Endothelial cell of umbilical vein (primary cell): ENCODE results near the gene LPIN1. TPM values are rescaled to one million over a fixed set of nuclear protein-coding genes. Genes with fewer than 3 reads are reported as not detected.

Experiments used
- BruUV-seq: library from RNA; stranded (reverse); fragments of 400-500 nt; replicated peaks from 2 replicates; lab custom pipeline; 2021; lab: Mats Ljungman, UMichigan
- CTCF ChIA-PET: fragments of 300-600, 350-600 bp; sonication (Branson Sonifier 250); formaldehyde crosslinking; loops from one replicate; lab custom pipeline; 2021; ENCODE audit warnings: antibody characterized with exemption, inconsistent platforms; lab: Charles Lee
- POLR2A ChIA-PET: fragments of 300-600, 350-600 bp; sonication (Branson Sonifier 250); formaldehyde crosslinking; loops from one replicate; lab custom pipeline; 2021; ENCODE audit warnings: antibody characterized with exemption, inconsistent platforms; lab: Charles Lee
- DNase-seq: peaks from one replicate; pipeline ENCODE4 v3.0.0-alpha.2; 2011; ENCODE audit warnings: low read depth, low spot score
- FAIRE-seq: peaks from 2 replicates; lab custom pipeline; 2011; peaks lifted over from hg19 to GRCh38; lab: Jason Lieb, UNC
- H2AFZ ChIP-seq: 2 replicates; pipeline ENCODE4 v1.6.0; 2012; ENCODE audit warnings: low read depth, low read length, control low read depth, inconsistent platforms
- H3K27ac ChIP-seq: 2 replicates; pipeline ENCODE4 v1.5.1; 2011; ENCODE audit warnings: low read depth, mild to moderate bottlenecking, control low read depth, low read length, moderate library complexity; ENCODE audit not compliant: insufficient read depth
- H3K27me3 ChIP-seq, 2 experiments: 2 replicates each; pipeline versions ENCODE4 v1.6.0 to v1.6.1; 2011; ENCODE audit warnings: low read length in 2 of 2, mixed read lengths in 1 of 2; ENCODE audit not compliant: control insufficient read depth in 2 of 2, insufficient read depth in 2 of 2
- H3K36me3 ChIP-seq, 2 experiments: 2 replicates in 1 of 2; 3 replicates in 1 of 2; pipeline ENCODE4 v1.5.1; 2011; ENCODE audit warnings: low read length in 2 of 2, mild to moderate bottlenecking in 1 of 2, moderate library complexity in 1 of 2; ENCODE audit not compliant: control insufficient read depth in 2 of 2, insufficient read depth in 2 of 2; ENCODE audit errors: extremely low read depth in 1 of 2
- H3K4me1 ChIP-seq: 3 replicates; pipeline ENCODE4 v1.5.1; 2011; ENCODE audit warnings: mild to moderate bottlenecking, low read length; ENCODE audit not compliant: control insufficient read depth, insufficient read depth; ENCODE audit errors: extremely low read depth
- H3K4me2 ChIP-seq: 2 replicates; pipeline ENCODE4 v1.6.1; 2011; ENCODE audit warnings: low read length, control low read depth, mixed read lengths; ENCODE audit not compliant: insufficient read depth
- H3K4me3 ChIP-seq, 3 experiments: fragments of 200-600 bp in 1 of 3; sonication (generic), shearing (Covaris generic) in 1 of 3; replicated peaks in 1 of 3; 2 replicates each; pipeline ENCODE4 v1.5.1; 2011 to 2016; ENCODE audit warnings: control low read depth in 3 of 3, low read length in 3 of 3, mild to moderate bottlenecking in 2 of 3, inconsistent platforms in 1 of 3, low read depth in 1 of 3, moderate library complexity in 1 of 3; ENCODE audit not compliant: insufficient read depth in 1 of 3
- H3K79me2 ChIP-seq: 2 replicates; pipeline ENCODE4 v1.6.0; 2012; ENCODE audit warnings: low read length, inconsistent platforms; ENCODE audit not compliant: control insufficient read depth, insufficient read depth
- H3K9ac ChIP-seq: replicated peaks from 2 replicates; pipeline ENCODE3; 2011; ENCODE audit warnings: low read length, control low read depth; ENCODE audit not compliant: insufficient read depth; ENCODE audit errors: extremely low read depth
- H3K9me1 ChIP-seq: replicated peaks from 3 replicates; pipeline ENCODE4 v1.6.0; 2011; ENCODE audit warnings: mild to moderate bottlenecking, low read length; ENCODE audit not compliant: control insufficient read depth, insufficient read depth; ENCODE audit errors: extremely low read depth
- H3K9me3 ChIP-seq: replicated peaks from 2 replicates; pipeline ENCODE4 v1.5.1; 2012; ENCODE audit warnings: low read length, inconsistent platforms; ENCODE audit not compliant: control insufficient read depth, insufficient read depth
- H4K20me1 ChIP-seq: replicated peaks from 2 replicates; pipeline ENCODE3; 2011; ENCODE audit warnings: mild to moderate bottlenecking, low read length; ENCODE audit not compliant: control insufficient read depth, insufficient read depth; ENCODE audit errors: extremely low read depth
- EZH2 ChIP-seq: IDR thresholded peaks from 2 replicates; pipeline ENCODE4 v1.6.1; 2012; ENCODE audit warnings: borderline replicate concordance, low read depth, mild to moderate bottlenecking, moderate library complexity, low read length, inconsistent platforms; ENCODE audit not compliant: severe bottlenecking
- FOS ChIP-seq: IDR thresholded peaks from 2 replicates; pipeline ENCODE4 v1.6.1; 2011; ENCODE audit warnings: mild to moderate bottlenecking, low read length, moderate library complexity, borderline replicate concordance; ENCODE audit not compliant: insufficient read depth
- GATA2 ChIP-seq: IDR thresholded peaks from 2 replicates; pipeline ENCODE4 v1.7.0; 2011; ENCODE audit warnings: low read depth, mild to moderate bottlenecking, moderate library complexity, mixed read lengths, low read length; ENCODE audit not compliant: insufficient read length, insufficient read depth
- JUN ChIP-seq: IDR thresholded peaks from 2 replicates; pipeline ENCODE4 v1.6.1; 2011; ENCODE audit warnings: borderline replicate concordance, low read depth; ENCODE audit not compliant: insufficient read length, insufficient read depth
- MYC ChIP-seq: IDR thresholded peaks from one replicate; pipeline ENCODE4 v1.6.1; 2011; ENCODE audit warnings: mild to moderate bottlenecking, low read depth, low read length
- POLR2A ChIP-seq: IDR thresholded peaks from 2 replicates; pipeline ENCODE4 v1.6.1; 2012; ENCODE audit warnings: low read depth, mild to moderate bottlenecking, control low read depth, low read length
- POLR2AphosphoS5 ChIP-seq: IDR thresholded peaks from 2 replicates; pipeline ENCODE4 v1.6.1; 2012; ENCODE audit warnings: low read depth, mild to moderate bottlenecking, control low read depth, low read length, moderate library complexity; ENCODE audit not compliant: insufficient read depth
- dilution Hi-C: fragments of 300-500 bp; cut with MboI; formaldehyde crosslinking; loops from one replicate; pipeline ENCODE4 v1.15.0; 2019; ENCODE audit warnings: low sequenced_read_pairs; ENCODE audit not compliant: extremely low pct_ligation_motif_present
- intact Hi-C: fragments of 100-400 bp; cut with micrococcal nuclease; formaldehyde crosslinking; loops from one replicate; pipeline ENCODE4 v1.10.0; 2022
- polyA plus RNA-seq, 4 experiments: library from polyadenylated mRNA; depleted of rRNA in 3 of 4; stranded (reverse) in 3 of 4; unstranded in 1 of 4; fragments of >200 nt; gene quantifications; 2 replicates each; pipeline versions ENCODE4 v1.2.1 to v1.2.3, GENCODE V29; 2011 to 2012; ENCODE audit warnings: missing spikeins in 1 of 4
- total RNA-seq: library from RNA; stranded (reverse); gene quantifications from 2 replicates; pipeline ENCODE4 v1.2.3, GENCODE V29; 2021
- TF ChIP-seq, protein P1 (sequence below), 2 donors: IDR thresholded peaks; 1 replicate in 1 of 2; 2 replicates in 1 of 2; pipeline ENCODE4 v1.5.1; 2011; ENCODE audit warnings: low read length in 2 of 2, mild to moderate bottlenecking in 2 of 2, moderate library complexity in 2 of 2, control low read depth in 1 of 2, inconsistent platforms in 1 of 2, low read depth in 1 of 2; ENCODE audit not compliant: insufficient read depth in 1 of 2; ENCODE audit errors: extremely low read depth in 1 of 2
- TF ChIP-seq, protein P2 (sequence below): IDR thresholded peaks from 2 replicates; pipeline ENCODE4 v1.6.1; 2011; ENCODE audit not compliant: insufficient read depth, insufficient read length

The LPIN1 gene
- total and polyA plus RNA-seq, 2 donors (not counting 3 experiments of a cell fraction or from before 2014, with no cell fraction given) = 26.6 to 80.4 TPM

DNA sequence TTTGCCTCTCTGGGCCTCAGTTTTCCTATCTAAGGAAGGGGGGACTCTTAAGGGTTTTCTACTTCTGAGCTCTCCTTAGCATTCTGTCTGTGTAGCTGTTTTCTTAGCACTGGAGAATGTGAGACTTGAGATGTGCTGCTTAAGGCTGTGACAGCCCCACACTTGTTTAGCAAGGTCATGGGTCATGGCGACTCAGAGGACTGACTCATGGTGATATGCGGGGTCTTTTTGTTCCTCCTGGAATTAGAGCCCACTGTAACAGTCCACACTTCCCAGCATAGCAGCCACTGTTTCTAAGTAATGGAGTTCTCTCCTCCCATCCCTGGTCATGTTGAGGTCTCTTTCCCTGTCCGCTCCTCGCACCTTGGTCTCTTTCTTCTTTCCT lies 4.1 kb upstream of the LPIN1 start:
- TF ChIP-seq JUN = no peak
- TF ChIP-seq FOS = peak; percentile 63
- no peak for TF ChIP-seq GATA2
- BruUV-seq = no TSS peak
- DNase-seq (no peak), FAIRE-seq (peak; percentile 68)
- H3K9me3 ChIP-seq = no peaks in the 10 kb centered on the region
- H4K20me1 ChIP-seq = no peaks in the 10 kb centered on the region
- ChIA-PET POLR2A (no interaction called here), CTCF (interaction anchor here (1.1 to 5.3 kb wide), 6 partner anchors 13 to 54 kb away, joined by 3 to 80 read pairs (median 4); no protein-coding TSS in a partner anchor)
- H3K9ac ChIP-seq = no peak overlapping the region
- no peak overlapping the region for H3K4me3 ChIP-seq
- H3K4me2 ChIP-seq = no peak overlapping the region
- H3K79me2 ChIP-seq = peaks cover 7% of the 10 kb centered on the region
- no peak overlapping the region for H3K27ac ChIP-seq
- intact Hi-C loops = loop anchor here (10.0 kb wide), 3 partner anchors 278 to 808 kb away; partner anchors contain the start of gene E2F6
- H3K9me1 ChIP-seq = no peaks in the 10 kb centered on the region
- peaks cover 43% of the 10 kb centered on the region for H3K4me1 ChIP-seq
- no peaks in the 10 kb centered on the region for H3K36me3 ChIP-seq
- H2AFZ ChIP-seq = peak overlapping the region; percentile 42
- H3K27me3 ChIP-seq = no peaks in the 10 kb centered on the region
- dilution Hi-C loops = no loop called here

DNA sequence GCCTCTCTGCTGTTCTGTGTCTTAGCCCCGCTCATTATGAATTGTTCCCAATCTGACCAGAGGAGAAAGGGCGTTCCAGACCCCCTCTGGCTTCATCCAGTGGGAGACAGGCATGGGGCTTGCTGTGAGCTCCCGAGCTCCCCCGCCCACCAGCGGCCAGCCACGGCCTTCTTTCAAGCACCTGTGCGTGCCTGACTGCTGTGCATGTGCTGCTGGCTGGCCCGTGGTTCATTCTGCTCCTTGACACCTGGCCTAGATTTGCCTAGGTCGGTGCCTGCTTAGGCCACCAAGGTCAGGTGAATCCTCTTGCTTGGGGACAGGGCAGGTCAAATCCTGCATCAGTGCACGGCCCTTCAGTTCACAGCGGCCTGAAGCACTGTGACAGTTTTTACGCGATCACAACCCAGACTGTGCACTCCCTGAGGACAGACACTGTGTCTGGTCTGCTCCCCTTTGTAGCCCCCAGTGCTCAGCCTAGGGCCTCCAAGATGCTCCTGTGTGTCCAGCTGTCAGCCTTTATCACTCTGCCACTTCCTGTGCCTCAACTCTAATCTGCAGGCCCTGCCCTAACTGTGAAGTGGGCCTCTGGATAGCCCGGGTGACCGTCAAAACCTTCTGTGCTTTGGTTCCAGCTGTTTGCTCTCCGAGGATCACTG lies 3.6 kb upstream of the LPIN1 start:
- peaks cover 12% of the 10 kb centered on the region for H3K79me2 ChIP-seq
- H3K27me3 ChIP-seq = no peaks in the 10 kb centered on the region
- no peaks in the 10 kb centered on the region for H3K9me3 ChIP-seq
- intact Hi-C loops = loop anchor here (10.0 kb wide), 3 partner anchors 278 to 808 kb away; partner anchors contain the start of gene E2F6
- no peak overlapping the region for H3K4me3 ChIP-seq
- DNase-seq = no peak
- TF ChIP-seq, protein P1, sequence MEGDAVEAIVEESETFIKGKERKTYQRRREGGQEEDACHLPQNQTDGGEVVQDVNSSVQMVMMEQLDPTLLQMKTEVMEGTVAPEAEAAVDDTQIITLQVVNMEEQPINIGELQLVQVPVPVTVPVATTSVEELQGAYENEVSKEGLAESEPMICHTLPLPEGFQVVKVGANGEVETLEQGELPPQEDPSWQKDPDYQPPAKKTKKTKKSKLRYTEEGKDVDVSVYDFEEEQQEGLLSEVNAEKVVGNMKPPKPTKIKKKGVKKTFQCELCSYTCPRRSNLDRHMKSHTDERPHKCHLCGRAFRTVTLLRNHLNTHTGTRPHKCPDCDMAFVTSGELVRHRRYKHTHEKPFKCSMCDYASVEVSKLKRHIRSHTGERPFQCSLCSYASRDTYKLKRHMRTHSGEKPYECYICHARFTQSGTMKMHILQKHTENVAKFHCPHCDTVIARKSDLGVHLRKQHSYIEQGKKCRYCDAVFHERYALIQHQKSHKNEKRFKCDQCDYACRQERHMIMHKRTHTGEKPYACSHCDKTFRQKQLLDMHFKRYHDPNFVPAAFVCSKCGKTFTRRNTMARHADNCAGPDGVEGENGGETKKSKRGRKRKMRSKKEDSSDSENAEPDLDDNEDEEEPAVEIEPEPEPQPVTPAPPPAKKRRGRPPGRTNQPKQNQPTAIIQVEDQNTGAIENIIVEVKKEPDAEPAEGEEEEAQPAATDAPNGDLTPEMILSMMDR (IDR thresholded peaks at IDR 0.05; ENCODE audit: extremely low read depth in 1 of 2, insufficient read depth in 1 of 2, low read depth in 1 of 2, low read length in 2 of 2) = no peak
- TF ChIP-seq, protein P2, sequence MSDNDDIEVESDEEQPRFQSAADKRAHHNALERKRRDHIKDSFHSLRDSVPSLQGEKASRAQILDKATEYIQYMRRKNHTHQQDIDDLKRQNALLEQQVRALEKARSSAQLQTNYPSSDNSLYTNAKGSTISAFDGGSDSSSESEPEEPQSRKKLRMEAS = no peak
- TF ChIP-seq MYC = no peak
- TF ChIP-seq POLR2A = no peak
- TF ChIP-seq JUN = no peak
- no peak for TF ChIP-seq GATA2
- no peak for TF ChIP-seq POLR2AphosphoS5
- no peak for TF ChIP-seq FOS
- TF ChIP-seq EZH2 = no peak
- peak overlapping the region; percentile 42 for H2AFZ ChIP-seq
- ChIA-PET POLR2A (interaction anchor here (2.0 kb wide), 1 partner anchor 11 kb away, joined by 7 read pairs; no protein-coding TSS in a partner anchor), CTCF (interaction anchor here (0.6 to 5.3 kb wide), 5 partner anchors 32 to 46 kb away, joined by 3 to 80 read pairs (median 16); no protein-coding TSS in a partner anchor)
- dilution Hi-C loops = no loop called here
- BruUV-seq = no TSS peak
- H3K27ac ChIP-seq = no peak overlapping the region
- peaks cover 48% of the 10 kb centered on the region for H3K4me1 ChIP-seq
- H3K4me2 ChIP-seq = no peak overlapping the region
- no peak overlapping the region for H3K9ac ChIP-seq
- FAIRE-seq = no peak
- H4K20me1 ChIP-seq = no peaks in the 10 kb centered on the region
- H3K9me1 ChIP-seq = no peaks in the 10 kb centered on the region
- H3K36me3 ChIP-seq = no peaks in the 10 kb centered on the region
